Endothelial cell of hepatic sinusoid (primary cell): Measurements from ENCODE around the gene OR1L1.

Source experiments
- in situ Hi-C: cut with HindIII; loops from 2 replicates; pipeline ENCODE4 v1.10.0; 2017; ENCODE audit warnings: low sequenced_read_pairs

Gene OR1L1, protein sequence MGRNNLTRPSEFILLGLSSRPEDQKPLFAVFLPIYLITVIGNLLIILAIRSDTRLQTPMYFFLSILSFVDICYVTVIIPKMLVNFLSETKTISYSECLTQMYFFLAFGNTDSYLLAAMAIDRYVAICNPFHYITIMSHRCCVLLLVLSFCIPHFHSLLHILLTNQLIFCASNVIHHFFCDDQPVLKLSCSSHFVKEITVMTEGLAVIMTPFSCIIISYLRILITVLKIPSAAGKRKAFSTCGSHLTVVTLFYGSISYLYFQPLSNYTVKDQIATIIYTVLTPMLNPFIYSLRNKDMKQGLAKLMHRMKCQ

DNA sequence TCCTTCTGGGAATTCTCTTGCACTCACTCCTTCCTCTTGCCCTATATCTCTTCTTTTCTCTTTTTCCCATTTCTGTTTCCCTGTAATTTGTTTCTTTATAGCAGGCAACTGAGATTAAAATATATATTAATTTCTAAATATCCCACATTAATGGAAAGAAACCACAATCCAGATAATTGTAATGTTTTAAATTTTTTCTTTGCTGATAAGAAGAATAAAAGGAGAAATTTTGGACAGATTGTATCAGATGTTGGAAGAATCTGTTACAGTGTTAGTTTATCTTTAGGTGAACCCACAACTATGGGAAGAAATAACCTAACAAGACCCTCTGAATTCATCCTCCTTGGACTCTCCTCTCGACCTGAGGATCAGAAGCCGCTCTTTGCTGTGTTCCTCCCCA lies at the start of gene OR1L1:
Gene OR1L1, plus strand, starts transcription at position 301 of the 400 bp plus-strand sequence. Its CDS starts 0 bp downstream, at position 301.
- in situ Hi-C loops: no loop called here

DNA sequence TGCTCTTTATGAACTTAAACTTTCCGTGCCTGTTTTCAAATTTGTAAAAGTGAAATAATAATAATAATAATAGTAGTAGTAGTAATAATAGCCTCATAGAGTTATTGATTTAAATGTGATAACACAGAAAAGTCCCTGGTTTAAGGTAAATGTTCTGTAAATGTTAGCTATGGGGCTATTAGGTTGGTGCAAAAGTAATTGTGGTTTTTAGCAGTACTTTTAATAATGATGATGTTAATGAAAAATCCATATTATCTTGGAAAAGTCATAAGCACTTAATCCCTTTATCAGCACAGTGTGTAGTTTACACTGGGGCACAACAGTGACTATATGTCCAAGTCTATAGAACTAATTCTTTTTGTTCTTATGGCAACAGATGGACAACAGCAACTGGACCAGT lies 47.2 kb upstream of the OR1L1 start, which contains the start of gene OR1Q1:
Gene OR1Q1, plus strand, starts transcription at position 377 of the 400 bp plus-strand sequence. Its CDS starts 0 bp downstream, at position 377.
- in situ Hi-C loops: no loop called here

DNA sequence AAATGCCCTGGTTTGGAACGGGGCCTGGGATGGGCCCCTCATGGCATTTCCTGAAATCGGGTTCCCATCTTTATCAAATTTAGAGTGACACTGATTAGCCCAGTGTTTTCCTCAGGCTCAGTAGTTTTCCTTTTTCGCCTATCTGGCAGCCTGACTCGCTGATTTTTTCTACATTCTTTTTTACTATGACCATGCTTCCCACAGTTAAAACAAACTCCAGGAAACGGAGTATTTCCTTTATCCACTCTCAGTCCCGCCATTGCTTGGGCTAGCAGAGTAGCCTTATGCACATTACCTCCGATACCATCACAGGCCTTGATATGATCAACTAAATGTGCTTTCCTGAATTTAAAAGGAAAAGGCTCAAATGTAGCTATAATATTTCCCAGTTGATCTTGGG lies 41.5 kb upstream of the OR1L1 start:
- in situ Hi-C loops: no loop called here

DNA sequence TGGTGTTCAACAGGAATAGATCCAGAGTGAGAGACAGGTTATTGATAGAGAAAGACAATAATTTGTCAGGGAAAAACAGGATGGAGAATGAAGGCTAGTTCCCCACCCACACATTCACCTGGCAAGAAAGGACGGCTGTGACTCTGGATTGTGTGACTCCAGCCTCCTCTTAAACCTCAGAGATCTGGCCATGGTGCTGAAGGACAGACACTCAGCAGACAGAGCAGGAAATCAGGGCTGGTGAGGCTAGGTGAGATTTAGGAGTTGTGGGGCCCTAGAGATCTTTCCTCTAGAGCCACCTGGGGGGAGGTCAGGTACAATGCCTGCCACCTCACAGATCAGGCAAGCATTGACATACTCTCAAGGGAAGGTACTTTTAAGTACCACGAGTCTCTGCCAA lies 19.3 kb upstream of the OR1L1 start:
- in situ Hi-C loops: no loop called here

DNA sequence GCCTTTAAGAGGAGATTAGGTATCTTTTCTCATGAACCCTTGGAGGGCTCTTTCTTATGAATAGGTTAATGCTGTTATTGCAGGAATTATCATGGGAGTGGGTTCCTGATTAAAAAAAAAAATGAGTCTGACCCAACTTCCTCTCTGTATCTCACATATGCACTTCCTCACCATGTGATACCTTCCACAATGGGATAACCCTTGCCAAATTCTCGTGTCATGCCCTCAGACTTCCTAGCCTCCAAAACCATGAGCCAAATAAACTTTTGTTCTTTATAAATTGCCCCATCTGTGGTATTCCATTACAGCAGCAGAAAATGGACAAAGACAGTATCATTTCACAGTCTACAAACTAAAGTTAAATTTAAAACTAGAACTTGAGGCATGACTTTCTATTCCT lies 5.1 kb upstream of the OR1L1 start:
- in situ Hi-C loops: no loop called here

DNA sequence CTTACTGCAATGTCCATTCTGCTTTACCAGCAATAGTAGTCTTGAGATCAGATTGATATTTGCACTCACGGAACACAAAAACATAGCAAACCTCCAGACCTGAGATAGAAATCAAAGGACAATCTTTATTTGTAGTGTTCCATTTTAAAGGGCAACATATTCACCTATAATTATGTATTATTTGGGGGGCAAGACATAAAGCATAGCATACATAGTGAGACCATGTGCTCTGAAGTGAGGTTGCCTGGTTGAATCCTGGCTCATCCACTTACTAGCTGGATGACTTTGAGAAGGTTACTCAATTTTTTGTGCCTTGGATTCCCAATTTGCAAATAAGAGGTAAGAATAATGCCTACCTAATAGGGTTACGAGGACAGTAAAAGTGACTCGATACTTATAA lies 4.0 kb upstream of the OR1L1 start, which contains the start of gene OR1B1:
Gene OR1B1, minus strand, starts transcription at position 101 of the 400 bp plus-strand sequence.
- in situ Hi-C loops: no loop called here

DNA sequence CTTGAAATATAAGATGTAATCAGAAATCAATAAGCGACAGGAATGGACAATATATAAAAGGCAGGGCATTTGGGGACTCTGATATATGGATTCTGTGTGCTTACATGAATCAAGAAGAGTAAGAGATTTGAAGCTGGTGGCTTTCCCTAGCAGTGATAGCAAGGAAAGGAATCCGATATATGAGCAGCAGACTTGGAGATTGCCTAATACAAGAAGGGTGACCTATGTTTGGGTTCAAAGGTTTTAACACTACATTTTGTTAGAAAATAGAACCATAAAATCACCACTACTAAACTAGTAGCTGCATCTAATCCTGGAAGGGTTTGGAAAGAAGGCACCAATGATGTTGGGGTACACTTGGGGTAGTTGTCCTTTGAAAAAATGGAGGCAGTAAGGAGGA lies 11.0 kb downstream of the OR1L1 start:
- in situ Hi-C loops: no loop called here

DNA sequence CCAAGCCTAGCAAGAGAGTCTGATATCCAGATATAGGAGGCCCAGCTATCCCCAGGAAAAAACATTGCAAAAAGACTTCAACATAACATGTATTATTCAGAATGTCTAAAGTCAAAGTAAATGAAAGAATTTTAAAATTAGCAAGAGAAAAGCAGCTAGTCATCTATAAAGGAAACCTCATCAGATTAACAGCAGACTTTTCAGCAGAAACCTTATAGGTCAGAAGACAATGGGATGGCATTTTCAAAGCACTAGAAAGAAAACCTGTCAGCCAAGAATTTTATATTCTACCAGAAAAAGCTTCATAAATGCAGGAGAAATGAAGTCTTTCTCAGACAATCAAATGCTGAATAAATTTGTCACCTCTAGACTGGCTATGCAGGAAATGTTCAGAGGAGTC lies 23.3 kb downstream of the OR1L1 start:
- in situ Hi-C loops: no loop called here

DNA sequence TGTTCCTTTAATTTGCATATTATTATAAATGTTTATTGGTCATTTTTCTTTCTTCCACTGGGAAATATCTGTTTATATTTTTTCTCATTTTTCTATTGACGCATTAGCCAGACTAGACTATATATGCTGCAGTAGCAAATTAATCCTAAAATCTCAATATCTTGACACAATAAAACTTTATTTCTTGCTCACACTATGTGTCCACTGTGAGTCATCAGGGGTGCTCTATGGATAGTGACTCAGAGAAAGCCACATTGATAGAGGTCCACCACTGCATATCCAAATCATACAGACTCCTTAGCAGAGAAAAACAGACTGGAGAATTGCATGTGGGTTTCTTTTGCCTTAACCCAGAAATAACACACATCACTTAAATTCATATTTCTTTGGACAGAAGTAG lies 34.2 kb downstream of the OR1L1 start:
- in situ Hi-C loops: no loop called here
